GM19035 (cell line): ENCODE results near the gene ZP4.
A peak's percentile ranks its signal among the peaks of the same experiment; 100 is the strongest.

Experiments used
- ATAC-seq: cut with Tn5 transposase; IDR thresholded peaks from one replicate; pipeline ENCODE4 v1.9.1; 2021; ENCODE audit not compliant: unreplicated experiment

ZP4 gene

GRCh38 chr1:237890822-237891221 is at the start of gene ZP4:
TSS of gene ZP4 (minus strand) at chr1:237890922. CDS start at chr1:237890635, 287 bp downstream.
- ATAC-seq, result no peak

GRCh38 chr1:237938553-237938952 is 47.8 kb upstream of the ZP4 start:
- ATAC-seq, result no peak

- ATAC-seq, result no peak
These were observed 47.3 kb upstream of the ZP4 start for GRCh38 chr1:237938068-237938467.

GRCh38 chr1:237932816-237933215 is 42.1 kb upstream of the ZP4 start:
- ATAC-seq, result no peak

GRCh38 chr1:237931581-237931980 is 40.9 kb upstream of the ZP4 start:
- no peak for ATAC-seq

- no peak for ATAC-seq
These were observed 36.5 kb upstream of the ZP4 start for GRCh38 chr1:237927198-237927597.

GRCh38 chr1:237921306-237921705 is 30.6 kb upstream of the ZP4 start:
- no peak for ATAC-seq

GRCh38 chr1:237913345-237913744 is 22.6 kb upstream of the ZP4 start:
- ATAC-seq, result no peak

GRCh38 chr1:237911911-237912310 is 21.2 kb upstream of the ZP4 start:
- ATAC-seq, result no peak

GRCh38 chr1:237910834-237911233 is 20.1 kb upstream of the ZP4 start:
- no peak for ATAC-seq

GRCh38 chr1:237903961-237904360 is 13.2 kb upstream of the ZP4 start:
- no peak for ATAC-seq

GRCh38 chr1:237902960-237903743 is 12.4 kb upstream of the ZP4 start:
- ATAC-seq, result no peak

GRCh38 chr1:237901299-237901934 is 10.7 kb upstream of the ZP4 start:
- peak; percentile 67 for ATAC-seq

- no peak for ATAC-seq
These were observed 4.9 kb upstream of the ZP4 start for GRCh38 chr1:237895630-237896029.

- no peak for ATAC-seq
These were observed 3.4 kb upstream of the ZP4 start for GRCh38 chr1:237894131-237894530.

GRCh38 chr1:237891979-237892378 is 1.3 kb upstream of the ZP4 start:
- no peak for ATAC-seq

- ATAC-seq, result no peak
These were observed 544 bp upstream of the ZP4 start for GRCh38 chr1:237891266-237891665.

- no peak for ATAC-seq
These were observed 306 bp downstream of the ZP4 start for GRCh38 chr1:237890416-237890815.

GRCh38 chr1:237888143-237888542 is 2.6 kb downstream of the ZP4 start:
- ATAC-seq, result no peak

- ATAC-seq, result no peak
These were observed 3.2 kb downstream of the ZP4 start for GRCh38 chr1:237887542-237887941.

GRCh38 chr1:237884237-237884636 is 6.5 kb downstream of the ZP4 start:
- no peak for ATAC-seq

- no peak for ATAC-seq
These were observed 11.5 kb downstream of the ZP4 start for GRCh38 chr1:237879195-237879594.

- no peak for ATAC-seq
These were observed 12.3 kb downstream of the ZP4 start for GRCh38 chr1:237878406-237878805.
